ENCODE measurements around the gene CDC42. TPM values are rescaled to one million over a fixed set of nuclear protein-coding genes. Genes with fewer than 3 reads are reported as not detected.

The CDC42 gene
- total and polyA plus RNA-seq, 2 of the 13 experiments (the other 11 are each of a cell fraction or from before 2014, with no cell fraction given), result 138 to 237 TPM

DNA sequence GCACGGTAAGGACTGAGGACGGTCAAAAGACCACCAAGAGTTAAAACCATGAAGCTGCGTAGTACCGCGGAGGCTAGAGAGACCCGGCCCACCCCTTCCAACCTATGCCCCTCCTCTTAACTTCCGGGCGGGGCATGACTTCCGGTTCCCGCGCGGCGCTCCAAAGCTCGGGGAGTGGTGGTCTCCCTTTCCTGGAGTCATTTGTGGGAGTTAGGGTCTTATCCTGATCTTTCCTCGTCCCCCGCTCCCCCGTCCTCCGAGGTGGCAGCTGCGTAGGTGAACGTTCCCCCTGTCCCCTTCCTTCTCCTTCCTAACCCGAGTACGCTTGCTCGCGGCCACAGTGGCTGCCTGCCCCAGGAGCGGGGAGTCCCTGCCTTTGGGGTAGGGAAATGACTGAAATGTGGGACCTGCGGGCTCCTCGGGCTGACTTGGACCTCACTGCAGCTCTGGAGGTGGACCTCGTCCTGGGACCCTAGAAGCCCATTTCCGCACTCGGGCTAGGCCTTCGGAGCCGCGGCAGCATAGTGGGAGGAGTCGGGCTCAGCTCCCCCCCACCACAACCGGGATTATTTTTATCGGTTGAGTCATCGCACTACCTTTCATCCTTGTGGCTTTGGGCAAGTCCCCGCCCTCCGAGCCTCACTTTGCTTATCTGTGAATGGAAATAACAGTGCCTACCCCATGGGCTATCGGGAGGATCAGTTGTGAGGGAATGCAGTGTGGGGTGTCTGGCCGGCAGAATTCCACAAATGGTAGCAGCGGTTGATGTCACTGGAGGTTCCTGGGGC lies 26.9 kb upstream of the CDC42 start (continued):
- TF ChIP-seq ZNF781 (CRISPR knock-in tag; IDR thresholded peaks at IDR 0.05; ENCODE audit: borderline replicate concordance, not compliant biosample characterization) (peak; percentile 97), ZNF737 (CRISPR knock-in tag; IDR thresholded peaks at IDR 0.05; ENCODE audit: borderline replicate concordance) (no peak), MZF1 (CRISPR knock-in tag; IDR thresholded peaks at IDR 0.05; ENCODE audit: borderline replicate concordance) (0 out of 2 replicates have a peak, but pooled peaks have one; percentile 52), THYN1 (CRISPR knock-in tag; IDR thresholded peaks at IDR 0.05; ENCODE audit: borderline replicate concordance, low read depth) (no peak), PLRG1 (conservative IDR thresholded peaks at IDR 0.05) (no peak), PHF8 (CRISPR knock-in tag; IDR thresholded peaks at IDR 0.05) (peak; percentile 91), RNF2 (conservative IDR thresholded peaks at IDR 0.05; ENCODE audit: low read depth) (no peak), KLF13 (CRISPR knock-in tag; IDR thresholded peaks at IDR 0.05) (no peak), POLR2AphosphoS5 (IDR thresholded peaks at IDR 0.05; ENCODE audit: low read depth, low read length) (peak; percentile 91), GPN1 (CRISPR knock-in tag; IDR thresholded peaks at IDR 0.05; ENCODE audit: borderline replicate concordance) (no peak), ZNF343 (CRISPR knock-in tag; IDR thresholded peaks at IDR 0.05) (no peak), RARA (CRISPR knock-in tag; IDR thresholded peaks at IDR 0.05) (peak; percentile 19; the same call in 1 of the 2 replicates), ZNF607 (CRISPR knock-in tag; IDR thresholded peaks at IDR 0.05; ENCODE audit: borderline replicate concordance) (peak; percentile 54; the same call in 1 of the 2 replicates), ZNF878 (CRISPR knock-in tag; IDR thresholded peaks at IDR 0.05) (peak; percentile 56; the same call in 1 of the 2 replicates), TCF7 (IDR thresholded peaks at IDR 0.05; ENCODE audit: low read depth) (no peak), HOXA9 (CRISPR knock-in tag; IDR thresholded peaks at IDR 0.05; ENCODE audit: borderline replicate concordance) (peak; percentile 51; the same call in 1 of the 2 replicates)
- TF ChIP-seq, protein P1, sequence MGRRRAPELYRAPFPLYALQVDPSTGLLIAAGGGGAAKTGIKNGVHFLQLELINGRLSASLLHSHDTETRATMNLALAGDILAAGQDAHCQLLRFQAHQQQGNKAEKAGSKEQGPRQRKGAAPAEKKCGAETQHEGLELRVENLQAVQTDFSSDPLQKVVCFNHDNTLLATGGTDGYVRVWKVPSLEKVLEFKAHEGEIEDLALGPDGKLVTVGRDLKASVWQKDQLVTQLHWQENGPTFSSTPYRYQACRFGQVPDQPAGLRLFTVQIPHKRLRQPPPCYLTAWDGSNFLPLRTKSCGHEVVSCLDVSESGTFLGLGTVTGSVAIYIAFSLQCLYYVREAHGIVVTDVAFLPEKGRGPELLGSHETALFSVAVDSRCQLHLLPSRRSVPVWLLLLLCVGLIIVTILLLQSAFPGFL (CRISPR knock-in tag; IDR thresholded peaks at IDR 0.05), result no peak
- TF ChIP-seq, protein P2, sequence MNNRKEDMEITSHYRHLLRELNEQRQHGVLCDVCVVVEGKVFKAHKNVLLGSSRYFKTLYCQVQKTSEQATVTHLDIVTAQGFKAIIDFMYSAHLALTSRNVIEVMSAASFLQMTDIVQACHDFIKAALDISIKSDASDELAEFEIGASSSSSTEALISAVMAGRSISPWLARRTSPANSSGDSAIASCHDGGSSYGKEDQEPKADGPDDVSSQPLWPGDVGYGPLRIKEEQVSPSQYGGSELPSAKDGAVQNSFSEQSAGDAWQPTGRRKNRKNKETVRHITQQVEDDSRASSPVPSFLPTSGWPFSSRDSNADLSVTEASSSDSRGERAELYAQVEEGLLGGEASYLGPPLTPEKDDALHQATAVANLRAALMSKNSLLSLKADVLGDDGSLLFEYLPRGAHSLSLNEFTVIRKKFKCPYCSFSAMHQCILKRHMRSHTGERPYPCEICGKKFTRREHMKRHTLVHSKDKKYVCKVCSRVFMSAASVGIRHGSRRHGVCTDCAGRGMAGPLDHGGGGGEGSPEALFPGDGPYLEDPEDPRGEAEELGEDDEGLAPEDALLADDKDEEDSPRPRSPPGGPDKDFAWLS (CRISPR knock-in tag; IDR thresholded peaks at IDR 0.05; ENCODE audit: borderline replicate concordance), result no peak
- TF ChIP-seq, protein P3, sequence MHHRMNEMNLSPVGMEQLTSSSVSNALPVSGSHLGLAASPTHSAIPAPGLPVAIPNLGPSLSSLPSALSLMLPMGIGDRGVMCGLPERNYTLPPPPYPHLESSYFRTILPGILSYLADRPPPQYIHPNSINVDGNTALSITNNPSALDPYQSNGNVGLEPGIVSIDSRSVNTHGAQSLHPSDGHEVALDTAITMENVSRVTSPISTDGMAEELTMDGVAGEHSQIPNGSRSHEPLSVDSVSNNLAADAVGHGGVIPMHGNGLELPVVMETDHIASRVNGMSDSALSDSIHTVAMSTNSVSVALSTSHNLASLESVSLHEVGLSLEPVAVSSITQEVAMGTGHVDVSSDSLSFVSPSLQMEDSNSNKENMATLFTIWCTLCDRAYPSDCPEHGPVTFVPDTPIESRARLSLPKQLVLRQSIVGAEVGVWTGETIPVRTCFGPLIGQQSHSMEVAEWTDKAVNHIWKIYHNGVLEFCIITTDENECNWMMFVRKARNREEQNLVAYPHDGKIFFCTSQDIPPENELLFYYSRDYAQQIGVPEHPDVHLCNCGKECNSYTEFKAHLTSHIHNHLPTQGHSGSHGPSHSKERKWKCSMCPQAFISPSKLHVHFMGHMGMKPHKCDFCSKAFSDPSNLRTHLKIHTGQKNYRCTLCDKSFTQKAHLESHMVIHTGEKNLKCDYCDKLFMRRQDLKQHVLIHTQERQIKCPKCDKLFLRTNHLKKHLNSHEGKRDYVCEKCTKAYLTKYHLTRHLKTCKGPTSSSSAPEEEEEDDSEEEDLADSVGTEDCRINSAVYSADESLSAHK (CRISPR knock-in tag; IDR thresholded peaks at IDR 0.05; ENCODE audit: borderline replicate concordance), result no peak
- TF ChIP-seq, protein P4, sequence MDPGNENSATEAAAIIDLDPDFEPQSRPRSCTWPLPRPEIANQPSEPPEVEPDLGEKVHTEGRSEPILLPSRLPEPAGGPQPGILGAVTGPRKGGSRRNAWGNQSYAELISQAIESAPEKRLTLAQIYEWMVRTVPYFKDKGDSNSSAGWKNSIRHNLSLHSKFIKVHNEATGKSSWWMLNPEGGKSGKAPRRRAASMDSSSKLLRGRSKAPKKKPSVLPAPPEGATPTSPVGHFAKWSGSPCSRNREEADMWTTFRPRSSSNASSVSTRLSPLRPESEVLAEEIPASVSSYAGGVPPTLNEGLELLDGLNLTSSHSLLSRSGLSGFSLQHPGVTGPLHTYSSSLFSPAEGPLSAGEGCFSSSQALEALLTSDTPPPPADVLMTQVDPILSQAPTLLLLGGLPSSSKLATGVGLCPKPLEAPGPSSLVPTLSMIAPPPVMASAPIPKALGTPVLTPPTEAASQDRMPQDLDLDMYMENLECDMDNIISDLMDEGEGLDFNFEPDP (CRISPR knock-in tag; conservative IDR thresholded peaks at IDR 0.05), result peak; percentile 97
- TF ChIP-seq, protein P5, sequence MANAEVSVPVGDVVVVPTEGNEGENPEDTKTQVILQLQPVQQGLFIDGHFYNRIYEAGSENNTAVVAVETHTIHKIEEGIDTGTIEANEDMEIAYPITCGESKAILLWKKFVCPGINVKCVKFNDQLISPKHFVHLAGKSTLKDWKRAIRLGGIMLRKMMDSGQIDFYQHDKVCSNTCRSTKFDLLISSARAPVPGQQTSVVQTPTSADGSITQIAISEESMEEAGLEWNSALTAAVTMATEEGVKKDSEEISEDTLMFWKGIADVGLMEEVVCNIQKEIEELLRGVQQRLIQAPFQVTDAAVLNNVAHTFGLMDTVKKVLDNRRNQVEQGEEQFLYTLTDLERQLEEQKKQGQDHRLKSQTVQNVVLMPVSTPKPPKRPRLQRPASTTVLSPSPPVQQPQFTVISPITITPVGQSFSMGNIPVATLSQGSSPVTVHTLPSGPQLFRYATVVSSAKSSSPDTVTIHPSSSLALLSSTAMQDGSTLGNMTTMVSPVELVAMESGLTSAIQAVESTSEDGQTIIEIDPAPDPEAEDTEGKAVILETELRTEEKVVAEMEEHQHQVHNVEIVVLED (CRISPR knock-in tag; IDR thresholded peaks at IDR 0.05; ENCODE audit: borderline replicate concordance), result peak; percentile 68; the same call in 1 of the 2 replicates

All from HepG2 (cell line).